K562 (cell line): Measurements from ENCODE around the gene FAM114A2.

Experiments used
- CTCF ChIP-seq, 3 experiments: IDR thresholded peaks in 2 of 3; conservative IDR thresholded peaks in 1 of 3; 2 replicates each; pipeline ENCODE4 v1.5.1; 2011 to 2012; ENCODE audit warnings: low read length in 3 of 3, mild to moderate bottlenecking in 3 of 3, control low read depth in 2 of 3, improper control_type of control experiment in 1 of 3, inconsistent platforms in 1 of 3, low read depth in 1 of 3, mixed read lengths in 1 of 3, moderate library complexity in 1 of 3; ENCODE audit not compliant: insufficient read depth in 2 of 3
- HMG20B ChIP-seq: fragments of 250-450 bp; sonication (Bioruptor Pico); IDR thresholded peaks from 2 replicates; pipeline ENCODE4 v1.5.0; 2021; ENCODE audit warnings: mild to moderate bottlenecking
- SRF ChIP-seq, 2 experiments: fragments of 250-450, 450-650 bp in 1 of 2; sonication (Bioruptor Pico) in 1 of 2; sonication (generic) in 1 of 2; formaldehyde crosslinking; IDR thresholded peaks; 2 replicates each; pipeline versions ENCODE4 v1.5.0 to v1.5.1; 2020 to 2022; ENCODE audit warnings: mild to moderate bottlenecking in 1 of 2, missing genetic modification reagents in 1 of 2

- TF ChIP-seq SRF (CRISPR knock-in tag; IDR thresholded peaks at IDR 0.05) (no peak), CTCF (IDR thresholded peaks at IDR 0.05 in 2 of 3, conservative IDR thresholded peaks at IDR 0.05 in 1 of 3; ENCODE audit: insufficient read depth in 2 of 3, low read depth in 1 of 3, low read length in 3 of 3) (no peak), HMG20B (CRISPR knock-in tag) (no peak)
Observed at GRCh38 chr5:154025951-154026350, 12.8 kb downstream of the FAM114A2 start.
